GM06990 (cell line): ENCODE measurements around the gene SEMA3A.

Experiments
- DNase-seq: peaks from one replicate; pipeline ENCODE4 v3.0.0-alpha.2; 2011; ENCODE audit not compliant: insufficient read length; ENCODE audit errors: extremely low read depth
- H3K27me3 ChIP-seq: replicated peaks from 2 replicates; pipeline ENCODE4 v1.6.0; 2011; ENCODE audit warnings: low read length; ENCODE audit not compliant: control insufficient read depth, insufficient read depth
- H3K36me3 ChIP-seq: 2 replicates; pipeline ENCODE4 v1.5.1; 2011; ENCODE audit warnings: low read length; ENCODE audit not compliant: control insufficient read depth, insufficient read depth
- H3K4me3 ChIP-seq: replicated peaks from 2 replicates; pipeline ENCODE4 v1.5.1; 2011; ENCODE audit warnings: low read depth, mild to moderate bottlenecking, control low read depth, low read length
- TF ChIP-seq, protein P1 (sequence below): IDR thresholded peaks from 2 replicates; pipeline ENCODE4 v1.5.1; 2011; ENCODE audit warnings: low read length, control low read depth, mild to moderate bottlenecking, inconsistent platforms; ENCODE audit not compliant: insufficient read depth, poor library complexity, severe bottlenecking

SEMA3A gene

DNA sequence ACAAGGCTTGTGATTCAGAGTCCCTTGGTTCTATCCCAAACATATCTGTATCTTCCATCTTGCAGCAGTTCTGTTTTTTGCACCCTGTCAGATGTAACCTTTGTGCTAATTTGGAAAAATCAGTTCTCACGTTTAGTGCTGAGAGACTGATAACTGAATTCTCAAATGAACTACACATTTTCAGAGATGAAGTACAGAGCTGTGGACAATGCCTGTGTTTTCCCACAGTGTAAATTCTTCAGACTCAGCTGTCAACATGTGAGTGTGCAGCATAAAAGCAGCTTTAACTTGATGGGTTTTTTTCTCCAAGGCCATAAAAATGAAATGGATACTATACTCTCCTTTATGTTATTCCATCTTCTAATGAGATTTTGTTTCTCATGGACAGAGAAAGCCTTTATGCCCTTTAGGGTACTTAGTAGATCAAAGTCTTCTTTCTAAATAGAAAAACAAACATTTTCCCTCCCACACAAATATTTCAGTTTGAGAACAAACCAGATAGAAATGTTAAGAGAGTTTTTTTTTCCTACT lies 150.9 kb downstream of the SEMA3A start:
- H3K27me3 ChIP-seq = no peaks in the 10 kb centered on the region
- TF ChIP-seq, protein P1, sequence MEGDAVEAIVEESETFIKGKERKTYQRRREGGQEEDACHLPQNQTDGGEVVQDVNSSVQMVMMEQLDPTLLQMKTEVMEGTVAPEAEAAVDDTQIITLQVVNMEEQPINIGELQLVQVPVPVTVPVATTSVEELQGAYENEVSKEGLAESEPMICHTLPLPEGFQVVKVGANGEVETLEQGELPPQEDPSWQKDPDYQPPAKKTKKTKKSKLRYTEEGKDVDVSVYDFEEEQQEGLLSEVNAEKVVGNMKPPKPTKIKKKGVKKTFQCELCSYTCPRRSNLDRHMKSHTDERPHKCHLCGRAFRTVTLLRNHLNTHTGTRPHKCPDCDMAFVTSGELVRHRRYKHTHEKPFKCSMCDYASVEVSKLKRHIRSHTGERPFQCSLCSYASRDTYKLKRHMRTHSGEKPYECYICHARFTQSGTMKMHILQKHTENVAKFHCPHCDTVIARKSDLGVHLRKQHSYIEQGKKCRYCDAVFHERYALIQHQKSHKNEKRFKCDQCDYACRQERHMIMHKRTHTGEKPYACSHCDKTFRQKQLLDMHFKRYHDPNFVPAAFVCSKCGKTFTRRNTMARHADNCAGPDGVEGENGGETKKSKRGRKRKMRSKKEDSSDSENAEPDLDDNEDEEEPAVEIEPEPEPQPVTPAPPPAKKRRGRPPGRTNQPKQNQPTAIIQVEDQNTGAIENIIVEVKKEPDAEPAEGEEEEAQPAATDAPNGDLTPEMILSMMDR = no peak
- no peak overlapping the region for H3K4me3 ChIP-seq
- H3K36me3 ChIP-seq = no peaks in the 10 kb centered on the region
- DNase-seq = no peak

DNA sequence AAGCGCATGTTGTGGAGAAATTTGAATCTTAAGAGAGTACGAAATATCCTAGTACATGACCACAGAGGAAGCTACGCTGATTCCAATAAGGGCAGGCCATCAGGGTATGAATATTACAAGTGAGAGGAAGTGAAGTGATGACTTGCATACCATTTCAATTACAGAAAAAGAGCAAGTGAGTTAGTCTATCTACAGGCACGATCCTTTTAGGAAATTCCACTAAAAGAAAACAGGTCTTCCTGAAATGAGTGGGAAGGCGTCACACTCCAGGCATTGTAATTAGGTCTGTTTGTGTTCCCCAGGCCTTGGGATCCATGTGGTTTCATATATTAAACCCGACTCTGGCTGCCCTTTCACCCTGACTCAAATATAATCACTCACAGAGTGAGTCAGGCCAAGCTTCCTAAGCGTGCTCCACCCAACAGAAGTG lies 152.5 kb downstream of the SEMA3A start:
- DNase-seq = no peak
- TF ChIP-seq, protein P1 = no peak
- no peaks in the 10 kb centered on the region for H3K27me3 ChIP-seq
- H3K4me3 ChIP-seq = no peak overlapping the region
- H3K36me3 ChIP-seq = no peaks in the 10 kb centered on the region

DNA sequence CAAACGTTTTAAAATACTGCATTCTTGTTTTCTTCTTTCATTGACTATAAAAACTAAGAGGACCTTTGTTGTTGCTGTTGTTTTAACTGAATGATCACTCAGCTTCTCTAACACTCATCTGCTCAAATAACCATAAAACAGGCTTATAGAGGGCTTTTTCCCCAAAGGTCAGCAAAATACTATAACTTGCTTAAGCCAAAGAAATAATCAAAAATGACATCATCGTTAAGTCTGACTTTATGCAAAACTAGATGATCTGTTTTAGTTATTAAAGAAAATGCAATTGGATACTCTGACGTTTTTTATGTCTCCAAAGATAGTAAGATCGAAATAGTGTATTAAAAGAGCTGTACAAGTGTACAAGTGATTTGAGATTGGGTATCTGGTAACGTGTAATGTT lies 152.9 kb downstream of the SEMA3A start:
- no peak for DNase-seq
- Histone ChIP-seq H3K4me3 (no peak overlapping the region), H3K36me3 (no peaks in the 10 kb centered on the region), H3K27me3 (no peaks in the 10 kb centered on the region)
- TF ChIP-seq, protein P1 = no peak

DNA sequence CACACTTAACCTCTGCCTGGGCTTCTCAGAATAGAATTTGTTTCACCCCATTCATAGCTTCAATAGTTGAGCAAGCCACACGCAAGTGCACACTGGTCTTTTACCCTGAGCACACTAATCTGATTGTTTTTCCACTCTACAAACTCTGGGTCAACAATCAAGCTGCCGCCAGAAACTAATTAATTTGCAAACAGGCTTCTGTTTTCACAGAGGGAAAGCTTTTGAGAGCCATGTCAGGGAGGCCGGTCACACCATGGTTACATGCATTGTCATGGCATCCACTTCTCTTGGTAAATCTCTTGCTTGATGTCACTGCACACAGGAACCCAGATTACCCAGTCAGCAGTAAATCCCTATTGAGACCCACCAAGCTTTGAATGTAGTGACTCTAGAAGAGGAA lies 154.2 kb downstream of the SEMA3A start:
- DNase-seq = no peak
- TF ChIP-seq, protein P1 = no peak

DNA sequence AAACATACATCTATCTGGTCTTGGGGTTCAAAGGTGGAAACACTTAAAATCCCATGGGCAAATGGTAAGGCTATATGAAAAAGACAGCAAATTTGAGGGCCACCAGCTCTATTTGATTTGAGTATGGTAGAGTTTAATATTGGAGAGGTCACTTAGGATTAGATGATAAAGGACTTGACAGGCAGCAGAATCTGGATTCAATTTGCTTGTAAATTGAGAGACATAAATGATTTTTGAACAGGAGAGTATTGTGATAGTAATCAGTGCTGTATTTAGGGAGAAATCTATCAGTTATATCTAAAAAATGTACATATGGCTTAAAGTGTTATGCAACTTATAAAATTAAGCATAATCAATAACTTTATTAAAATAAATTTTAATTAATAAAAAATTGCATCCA lies 155.2 kb downstream of the SEMA3A start:
- Histone ChIP-seq H3K4me3 (no peak overlapping the region), H3K36me3 (no peaks in the 10 kb centered on the region), H3K27me3 (no peaks in the 10 kb centered on the region)
- no peak for DNase-seq
- TF ChIP-seq, protein P1 = no peak

More for the DNA sequence above, 154.2 kb downstream of the SEMA3A start:
- Histone ChIP-seq H3K36me3 (no peaks in the 10 kb centered on the region), H3K4me3 (no peak overlapping the region), H3K27me3 (no peaks in the 10 kb centered on the region)

DNA sequence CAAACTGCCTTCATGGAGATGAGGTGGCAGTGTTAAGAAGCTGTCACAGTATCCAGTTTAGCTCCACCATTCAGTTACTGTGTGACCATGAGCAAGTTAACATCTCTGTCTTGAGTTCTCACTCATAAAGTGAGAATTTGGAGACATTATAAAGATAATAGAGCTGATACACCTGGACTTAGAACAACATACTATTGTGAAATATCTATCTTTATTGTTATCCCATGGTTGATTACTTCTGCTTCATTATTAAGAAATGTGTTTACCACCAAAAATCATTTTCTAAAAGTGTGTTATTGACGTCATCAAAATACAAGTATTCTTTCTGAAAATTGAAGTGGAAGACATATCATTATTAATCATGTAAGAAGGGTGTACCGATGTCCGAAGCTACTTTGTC lies 166.9 kb downstream of the SEMA3A start:
- Histone ChIP-seq H3K36me3 (no peaks in the 10 kb centered on the region), H3K4me3 (no peak overlapping the region), H3K27me3 (no peaks in the 10 kb centered on the region)
- TF ChIP-seq, protein P1 = no peak
- DNase-seq = no peak
